ENCODE data around the gene RBM47.

Gene RBM47

DNA sequence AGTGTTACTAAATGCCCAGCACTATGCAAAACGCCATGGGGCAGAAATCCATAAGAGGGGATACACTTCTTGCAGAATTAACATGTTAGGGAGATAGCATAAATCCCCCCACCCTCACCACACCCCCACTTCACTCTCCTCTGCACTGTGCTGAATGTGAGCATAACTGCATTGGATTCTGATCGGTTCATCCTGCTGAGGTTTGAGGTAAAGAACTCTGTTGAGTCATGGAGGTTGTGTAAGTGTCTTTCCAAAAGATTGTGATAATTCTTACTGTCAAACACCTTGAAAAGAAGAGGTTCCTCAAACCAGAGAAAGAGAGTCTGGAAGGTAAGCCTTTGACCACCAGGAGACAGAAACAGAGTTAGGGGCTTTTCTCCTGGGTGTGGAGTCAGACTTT lies 43.6 kb downstream of the RBM47 start:
- DNase-seq: peak; percentile 27

DNA sequence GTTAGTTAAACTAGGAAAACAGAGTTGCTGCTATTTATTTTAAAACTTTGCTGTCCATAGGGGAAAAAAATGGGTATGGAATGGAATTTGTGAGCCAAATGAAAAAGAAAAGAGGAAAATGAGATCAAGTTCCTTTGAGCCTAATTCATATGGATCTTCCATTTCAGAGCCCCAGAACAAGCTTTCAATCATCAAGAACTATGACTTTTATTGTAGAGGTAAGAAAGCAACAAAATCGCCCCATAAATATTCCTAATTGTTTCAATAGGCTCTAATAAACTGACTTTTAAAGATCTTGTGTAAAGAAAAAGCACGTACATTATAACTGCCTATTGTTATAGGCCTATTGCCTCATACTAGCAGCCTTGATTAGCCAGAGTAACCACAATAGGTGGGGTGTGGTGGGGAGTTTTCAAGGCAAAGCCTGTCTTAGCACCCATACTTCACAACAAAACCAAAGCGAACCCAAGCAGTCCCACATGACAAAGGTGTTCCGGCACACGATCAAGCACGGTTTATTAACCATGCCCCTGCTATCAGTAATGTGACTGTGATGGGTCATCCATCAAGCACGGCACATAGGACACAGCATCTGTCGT lies 44.4 kb downstream of the RBM47 start:
- DNase-seq: no peak

DNA sequence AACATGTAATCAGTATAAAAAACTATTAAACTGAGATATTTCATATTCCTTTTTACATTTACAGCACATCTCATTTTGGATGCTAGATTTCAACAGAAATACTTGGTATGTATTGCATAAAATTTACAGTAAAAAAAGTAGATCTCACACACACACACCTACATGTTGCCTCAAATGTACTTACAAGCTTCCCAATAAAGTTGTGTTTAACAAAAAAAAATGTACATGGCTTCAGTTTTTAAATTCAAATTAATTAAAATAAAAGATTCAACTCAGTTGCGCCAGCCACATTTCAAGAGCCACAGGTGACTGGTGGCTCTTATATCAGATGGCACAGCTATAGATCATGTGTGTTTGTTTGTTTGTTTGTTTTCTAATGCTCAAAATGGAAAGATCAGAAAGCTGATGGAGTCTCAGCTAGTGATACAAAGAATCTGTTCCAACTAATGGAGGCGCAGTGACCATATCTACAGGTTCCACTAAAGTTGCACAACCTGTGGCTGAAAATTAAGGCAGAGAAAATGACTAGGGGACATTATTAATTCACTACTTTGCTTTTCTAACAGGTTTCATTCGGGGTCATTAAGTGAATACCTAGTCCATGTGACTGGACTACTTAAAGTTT lies 45.0 kb downstream of the RBM47 start:
- DNase-seq: no peak

DNA sequence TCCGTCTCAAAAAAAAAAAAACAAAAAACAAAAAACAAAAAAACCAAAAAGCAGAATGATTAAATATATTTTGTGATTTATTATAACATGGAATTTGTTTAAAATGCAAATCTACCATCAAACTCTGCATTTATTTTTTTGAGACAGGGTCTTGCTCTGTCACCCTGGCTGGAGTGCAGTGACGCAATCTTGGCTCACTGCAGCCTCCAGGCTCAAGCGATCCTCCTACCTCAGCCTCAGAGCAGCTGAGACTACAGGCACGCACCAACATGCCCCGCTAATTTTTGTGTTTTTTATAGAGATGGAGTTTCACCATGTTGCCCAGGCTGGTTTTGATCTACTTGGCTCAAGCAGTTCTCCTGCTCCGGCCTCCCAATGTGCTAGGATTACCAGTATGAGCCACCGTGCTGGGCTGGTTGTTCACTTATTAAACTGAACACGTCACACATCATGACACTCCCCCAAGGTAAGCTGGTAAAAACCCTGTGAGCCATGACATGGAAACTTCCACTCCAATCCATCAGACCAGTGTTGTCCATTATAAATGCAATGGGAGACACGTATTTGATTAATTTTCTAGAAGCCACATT lies 45.7 kb downstream of the RBM47 start:
- no peak for DNase-seq

DNA sequence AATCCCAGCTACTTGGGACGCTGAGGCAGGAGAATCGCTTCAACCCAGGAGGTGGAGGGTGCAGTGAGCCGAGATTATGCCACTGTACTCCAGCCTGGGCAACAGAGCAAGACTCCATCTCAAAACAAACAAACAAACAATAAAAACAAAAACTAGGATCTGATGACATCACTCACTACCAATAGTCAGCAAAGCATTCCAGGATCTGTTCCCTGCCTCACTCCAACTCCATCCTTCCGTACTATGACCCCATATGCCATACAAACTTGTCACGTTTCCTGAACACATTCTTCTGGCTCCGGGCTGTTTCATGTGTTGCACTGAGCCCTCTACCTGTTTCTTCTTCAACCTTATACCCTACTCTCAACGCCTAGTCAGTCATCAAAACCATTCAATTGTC lies 47.3 kb downstream of the RBM47 start:
- no peak for DNase-seq

DNA sequence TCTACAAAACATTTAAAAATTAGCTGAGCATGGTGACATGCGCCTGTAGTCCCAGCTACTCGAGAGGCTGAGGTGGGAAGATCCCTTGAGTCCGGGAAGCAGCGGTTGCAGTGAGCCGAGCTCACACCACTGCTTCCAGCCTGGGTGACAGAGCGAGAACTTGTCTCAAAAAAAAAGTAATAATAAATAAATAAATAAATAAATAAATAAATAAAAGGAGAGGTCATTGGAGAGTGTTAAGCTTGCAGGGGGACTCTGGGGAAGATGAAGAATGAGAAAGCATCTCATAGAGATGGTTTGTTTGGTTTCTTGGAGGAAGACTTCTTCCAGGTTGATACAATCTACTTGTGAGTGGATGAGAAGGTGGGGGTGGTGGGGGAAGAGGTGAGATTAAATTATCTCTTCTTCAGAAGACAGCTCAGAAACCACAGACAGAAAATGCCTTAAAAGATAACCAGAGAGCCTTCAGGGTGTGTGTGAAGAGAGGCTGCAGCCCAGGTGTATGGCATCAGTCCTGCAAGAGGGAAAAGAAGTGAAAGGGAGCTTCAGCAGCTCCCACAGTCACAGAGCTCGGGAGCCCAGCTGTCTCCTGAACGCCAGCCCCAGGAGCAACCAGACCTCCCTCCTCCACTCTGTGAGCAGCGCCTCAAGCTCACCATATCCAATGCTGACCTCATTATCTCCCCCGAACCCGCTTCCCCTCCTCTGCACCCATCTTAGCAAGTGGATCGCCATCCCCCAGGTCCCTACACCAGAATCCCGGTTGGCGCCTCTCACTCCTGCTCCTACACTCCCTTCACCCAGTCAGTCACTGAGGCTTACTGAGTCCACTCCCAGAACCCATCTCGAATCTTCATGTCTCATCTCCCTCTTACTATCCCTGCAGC lies 48.2 kb downstream of the RBM47 start:
- no peak for DNase-seq

DNA sequence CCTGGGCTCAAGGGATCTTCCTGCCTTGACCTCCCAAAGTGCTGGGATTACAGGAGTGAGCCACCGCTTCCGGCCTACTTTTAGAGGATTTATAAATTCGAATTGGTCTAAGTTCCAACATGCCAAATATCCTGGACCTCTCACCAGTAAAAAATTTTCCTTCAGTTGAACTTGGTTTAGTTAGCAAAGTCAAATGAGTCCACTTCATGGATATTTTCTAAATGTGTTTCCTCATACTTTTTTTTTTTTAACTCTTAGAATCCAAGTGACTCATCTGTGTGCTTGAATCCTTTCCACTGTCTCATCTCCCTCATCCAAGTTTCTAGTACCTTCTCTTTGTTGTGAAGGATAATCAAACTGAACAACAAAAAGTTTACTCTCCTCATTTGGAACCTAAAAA lies 49.7 kb downstream of the RBM47 start:
- peak; percentile 88 for DNase-seq

DNA sequence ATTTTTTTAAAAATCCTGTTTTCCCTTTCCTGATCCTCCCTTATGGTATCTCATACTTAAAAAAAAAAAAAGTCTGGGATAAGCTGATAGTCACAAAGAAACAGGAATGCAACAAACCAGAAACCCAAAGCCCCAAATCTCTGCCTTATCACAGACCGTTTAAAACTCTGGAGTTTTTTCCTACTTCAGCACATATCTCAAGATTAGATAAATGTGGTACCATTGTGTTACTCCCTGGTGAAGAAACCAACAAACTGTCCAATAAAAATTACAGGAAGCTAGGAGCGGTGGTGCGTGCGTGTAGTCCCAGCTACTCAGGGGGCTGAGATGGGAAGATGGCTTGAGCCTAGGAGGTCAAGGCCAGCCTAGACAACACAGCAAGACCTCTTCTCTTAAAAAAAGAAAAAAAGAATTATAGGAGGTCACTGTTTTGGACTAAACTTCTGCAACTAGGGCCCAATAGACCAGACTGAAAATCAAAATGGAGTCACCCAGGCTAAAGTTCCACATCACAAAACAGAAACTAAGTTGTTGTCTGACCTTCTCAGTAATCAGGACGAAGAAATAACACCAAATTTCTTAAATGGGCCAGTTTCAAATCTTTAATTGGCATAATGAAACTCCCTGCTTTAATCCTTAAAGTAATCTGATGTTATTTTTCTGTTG lies 51.9 kb downstream of the RBM47 start:
- no peak for DNase-seq

DNA sequence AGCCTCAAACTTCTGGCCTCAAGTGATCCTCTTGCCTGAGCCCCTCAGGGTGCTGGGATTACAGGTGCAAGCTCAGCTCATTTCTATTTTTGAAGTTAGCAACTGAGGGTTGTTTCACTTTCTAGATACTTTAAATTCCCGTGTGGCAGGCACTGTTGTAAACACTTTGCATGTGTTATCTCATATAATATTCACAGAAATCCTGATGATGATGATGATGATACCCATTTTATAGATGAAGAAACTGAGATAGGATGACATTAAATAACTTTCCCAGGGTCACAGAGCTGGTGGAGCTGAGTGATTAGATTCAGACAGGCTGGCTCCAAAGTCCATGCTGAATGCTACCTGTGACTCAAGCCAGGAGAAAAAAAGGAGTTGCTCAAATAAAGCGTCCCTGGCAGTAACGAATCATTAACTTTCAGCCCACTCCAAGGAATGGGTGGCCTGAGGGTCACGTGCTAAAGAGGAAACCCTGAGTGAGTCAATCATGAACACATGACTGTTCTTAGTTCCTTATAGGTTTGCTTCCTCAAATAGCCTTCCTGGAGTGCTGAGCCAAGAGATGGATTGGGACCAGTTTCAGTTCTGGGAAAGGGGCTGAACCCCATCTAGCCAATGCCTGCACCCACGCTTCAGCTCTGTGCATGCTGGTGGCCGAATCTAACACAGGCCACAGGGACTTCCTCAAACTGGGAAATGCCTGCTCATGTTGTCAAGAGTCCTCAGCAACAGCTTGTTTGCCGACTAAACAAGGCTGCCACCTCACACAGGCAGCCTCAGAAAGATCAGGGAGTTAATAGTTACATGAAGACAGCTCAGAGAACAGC lies 52.8 kb downstream of the RBM47 start:
- DNase-seq: peak; percentile 82

DNA sequence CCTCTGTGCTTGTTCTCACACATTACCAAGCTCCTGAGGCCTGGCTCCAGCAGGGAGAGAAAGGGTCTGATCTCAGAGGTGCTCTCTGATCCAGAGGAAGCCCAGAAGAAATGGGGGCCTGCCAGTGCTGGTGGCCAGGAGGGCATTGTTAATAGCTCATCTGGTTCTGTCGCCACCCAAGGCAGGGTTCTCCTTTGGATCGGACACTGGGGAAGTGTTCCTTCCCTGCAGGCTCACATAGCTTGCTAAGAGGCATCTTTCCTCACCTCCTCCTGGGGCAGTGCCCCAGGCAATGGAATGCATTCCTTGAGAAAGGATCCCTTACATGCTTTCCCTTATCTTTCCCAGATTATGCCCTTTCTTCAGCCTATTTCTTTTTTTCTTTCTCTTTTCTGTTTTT lies 53.8 kb downstream of the RBM47 start:
- no peak for DNase-seq

DNA sequence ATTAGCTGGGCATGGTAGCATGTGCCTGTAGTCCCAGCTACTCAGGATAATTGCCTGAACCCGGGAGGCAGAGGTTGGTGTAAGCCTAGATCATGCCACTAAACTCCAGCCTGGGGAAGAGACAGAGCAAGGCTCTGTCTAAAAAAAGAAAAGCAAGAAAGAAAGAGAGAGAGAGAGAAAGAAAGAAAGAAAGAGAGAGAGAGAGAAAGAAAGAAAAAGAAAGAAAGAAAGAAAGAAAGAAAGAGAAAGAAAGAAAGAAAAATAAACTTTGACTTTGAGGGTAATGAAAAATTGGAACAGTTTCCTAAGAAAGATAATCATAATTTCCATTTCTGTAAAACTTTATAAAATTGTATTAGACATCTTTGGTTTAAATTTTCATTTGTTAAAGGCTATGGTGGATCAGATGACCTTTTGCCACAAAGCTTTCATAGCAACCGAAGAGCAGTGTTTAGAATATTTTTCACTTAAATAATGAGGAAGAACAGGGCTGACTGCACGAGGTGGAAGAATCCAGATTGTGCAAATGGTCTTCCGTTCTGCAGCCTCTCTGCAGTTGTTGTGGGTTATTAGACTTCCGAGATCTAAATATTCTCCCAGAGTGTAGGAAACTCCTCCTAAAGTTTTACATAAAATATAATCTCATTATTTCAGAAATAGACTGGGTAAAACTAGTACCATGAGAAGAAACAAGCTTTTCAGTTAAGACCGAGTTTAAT lies 55.9 kb downstream of the RBM47 start:
- DNase-seq: no peak

DNA sequence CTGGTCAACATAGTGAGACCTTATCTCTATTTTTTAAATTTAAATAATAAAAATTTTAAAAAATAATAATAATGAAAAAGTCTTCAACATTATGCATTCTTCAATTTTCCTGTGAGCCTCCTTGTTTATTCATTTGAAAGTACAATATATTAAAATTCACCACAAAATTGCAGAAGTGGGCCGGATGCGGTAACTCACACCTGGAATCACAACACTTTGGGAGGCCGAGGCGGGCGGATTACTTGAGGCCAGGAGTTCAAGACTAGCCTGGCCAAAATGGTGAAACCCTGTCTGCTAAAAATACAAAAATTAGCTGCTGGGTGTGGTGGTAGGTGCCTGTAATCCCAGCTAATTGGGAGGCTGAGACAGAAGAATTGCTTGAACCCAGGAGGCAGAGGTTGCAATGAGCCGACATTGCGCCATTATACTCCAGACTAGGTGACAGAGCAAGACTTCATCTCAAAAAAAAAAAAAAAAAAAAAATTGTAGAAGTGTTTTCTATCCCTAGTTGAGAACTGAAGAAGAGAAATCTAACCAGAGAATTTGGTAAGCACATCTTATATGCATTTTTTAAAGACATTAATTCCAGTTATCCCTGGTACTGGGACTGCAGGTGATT lies 56.9 kb downstream of the RBM47 start:
- DNase-seq: no peak

DNA sequence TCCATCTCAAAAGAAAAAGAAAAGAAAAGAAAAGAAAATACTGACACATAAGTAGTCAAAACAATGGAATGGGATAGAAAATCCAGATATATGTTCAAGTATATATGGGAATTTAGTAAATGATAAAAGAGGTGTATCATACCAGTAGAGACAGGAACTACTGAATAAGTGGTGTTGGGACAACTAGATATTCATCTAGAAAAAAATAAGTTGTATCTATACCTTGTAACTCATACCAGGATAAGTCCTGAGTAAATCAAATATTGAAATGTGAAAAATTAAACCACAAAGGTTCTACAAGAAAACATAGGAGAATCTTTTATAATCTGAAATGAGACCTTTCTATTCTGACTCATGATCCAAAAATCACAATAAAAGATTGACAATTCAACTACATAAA lies 58.5 kb downstream of the RBM47 start:
- no peak for DNase-seq

DNA sequence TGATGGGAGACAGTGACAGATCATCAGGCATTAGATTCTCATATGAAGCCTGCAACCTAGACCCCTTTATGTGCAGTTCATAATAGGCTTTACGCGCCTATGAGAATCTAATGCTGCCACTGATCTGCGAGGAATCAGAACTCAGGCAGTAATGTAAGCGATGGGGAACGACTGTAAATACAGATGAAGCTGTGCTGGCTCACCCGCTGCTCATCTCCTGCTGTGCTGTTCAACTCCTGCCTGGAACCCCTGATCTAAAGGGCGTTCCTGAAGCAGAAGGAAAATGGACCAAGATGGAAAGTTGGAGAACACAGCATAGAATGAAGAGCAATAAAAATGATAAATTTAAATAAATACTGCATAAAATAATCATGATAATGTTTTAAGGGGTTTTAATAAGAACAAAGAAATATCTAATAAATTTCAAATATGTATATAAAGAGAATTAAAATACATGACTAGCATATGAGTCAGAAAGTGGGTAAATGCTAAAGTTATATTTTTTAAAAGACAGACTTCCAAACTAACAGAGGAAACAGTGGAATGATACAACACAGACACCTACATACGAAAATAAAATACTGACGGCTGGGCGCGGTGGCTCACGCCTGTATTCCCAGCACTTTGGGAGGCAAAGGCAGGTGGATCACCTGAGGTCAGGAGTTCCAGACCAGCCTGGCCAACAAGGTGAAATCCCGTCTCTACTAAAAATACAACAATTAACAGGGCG lies 59.2 kb downstream of the RBM47 start:
- no peak for DNase-seq

DNA sequence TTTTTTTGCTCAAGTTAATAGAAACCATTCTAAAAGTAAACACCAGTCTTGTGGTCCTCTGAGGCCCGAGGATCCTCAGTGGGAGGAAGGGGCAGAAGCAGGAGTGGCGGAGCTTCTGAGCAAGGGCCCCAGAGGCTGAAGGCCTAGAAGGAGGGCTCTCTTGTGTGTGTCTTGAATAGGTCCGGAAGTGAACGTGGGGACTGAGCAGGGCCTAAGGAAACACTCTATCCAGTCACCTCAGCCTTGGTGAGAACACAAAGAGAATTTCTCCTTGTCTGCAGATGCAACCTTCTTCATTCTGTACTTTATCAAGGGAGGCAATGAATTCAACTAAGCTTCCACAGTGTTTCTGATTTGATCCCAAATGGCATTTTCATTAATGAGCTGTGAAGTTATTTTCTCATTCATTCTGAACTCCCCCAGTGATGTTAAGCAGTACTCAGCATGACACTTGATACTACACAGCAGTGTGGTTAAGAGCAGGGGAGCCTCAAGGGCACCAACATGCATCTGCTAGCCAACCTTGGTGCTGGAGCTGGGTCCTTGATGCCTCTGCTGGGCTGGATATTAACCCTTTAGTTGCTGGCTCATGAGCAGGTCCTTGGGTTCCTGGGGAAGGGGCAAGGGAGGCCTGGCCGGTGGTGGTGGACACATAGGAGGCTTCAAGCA lies 64.7 kb downstream of the RBM47 start:
- no peak for DNase-seq

DNA sequence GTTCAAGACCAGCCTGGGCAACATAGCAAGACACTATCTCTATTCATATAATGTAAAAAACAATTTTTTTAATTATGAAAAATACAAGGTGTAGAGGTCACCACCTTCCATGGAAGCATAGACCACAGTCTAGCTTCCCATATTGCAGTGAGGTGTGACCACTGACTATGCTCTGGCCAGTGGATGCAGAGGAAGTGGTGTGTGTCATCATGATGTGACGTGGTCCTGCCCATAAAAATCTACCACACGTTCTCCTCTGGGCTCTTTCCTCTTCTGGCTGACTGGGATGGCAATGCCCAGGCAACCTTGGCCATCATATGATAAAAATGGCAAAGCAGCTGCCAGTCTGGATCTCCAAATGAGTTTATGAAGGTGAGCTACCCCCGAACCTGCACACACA lies 65.7 kb downstream of the RBM47 start:
- no peak for DNase-seq

DNA sequence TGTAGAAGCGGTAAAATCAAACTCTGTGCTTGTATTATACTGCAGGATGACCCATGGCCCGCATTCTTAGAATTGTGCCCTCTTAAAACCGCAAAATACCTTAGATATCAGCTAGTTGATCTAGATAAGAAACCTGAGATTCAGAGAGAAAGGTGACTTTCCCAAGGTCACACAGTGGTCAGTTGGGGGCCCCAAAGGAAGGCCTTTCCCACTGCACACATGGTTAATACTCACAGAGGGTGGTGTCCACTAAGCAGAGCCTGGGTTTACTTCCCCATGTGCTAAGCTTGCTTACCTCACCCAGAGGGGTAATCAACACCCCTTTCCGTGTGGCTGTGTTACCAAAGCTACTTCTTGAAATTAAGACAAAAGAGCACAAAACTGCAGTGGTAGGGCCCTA lies 66.3 kb downstream of the RBM47 start:
- no peak for DNase-seq

DNA sequence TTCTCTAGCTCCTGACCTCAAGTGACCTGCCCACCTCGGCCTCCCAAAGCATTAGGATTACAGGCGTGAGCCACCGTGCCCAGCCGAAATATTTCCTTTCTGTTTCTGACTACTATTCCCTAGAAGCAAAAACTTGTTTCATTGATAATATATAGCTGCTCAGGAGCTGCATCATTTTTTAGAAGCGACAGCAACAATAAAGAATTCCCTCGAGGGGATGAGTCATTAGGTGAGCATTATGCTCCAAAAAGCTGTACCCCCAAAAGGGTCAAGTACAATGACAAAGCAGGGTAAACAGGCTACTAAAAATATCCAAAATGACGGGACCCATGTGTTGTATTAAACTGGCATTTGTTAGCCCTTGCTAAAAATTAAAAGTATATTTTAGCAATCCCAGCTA lies 67.0 kb downstream of the RBM47 start:
- peak; percentile 54 for DNase-seq

DNA sequence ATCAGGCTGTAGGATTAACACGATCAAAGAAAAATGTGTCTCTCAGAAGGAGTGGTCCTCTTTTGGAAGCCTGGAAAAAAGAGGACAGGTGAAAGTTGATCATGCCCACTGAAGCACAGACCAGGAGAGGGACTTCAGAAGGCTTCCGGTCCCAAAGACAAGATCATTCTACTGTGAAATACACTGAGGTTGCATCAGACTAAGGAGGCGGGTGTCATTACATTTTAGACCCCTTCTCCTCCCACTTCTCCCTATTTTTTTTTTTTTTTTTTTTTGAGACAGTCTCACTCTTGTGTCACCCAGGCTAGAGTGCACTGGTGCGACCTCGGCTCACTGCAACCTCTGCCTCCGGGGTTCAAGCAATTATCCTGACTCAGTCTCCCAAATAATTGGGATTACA lies 67.5 kb downstream of the RBM47 start:
- no peak for DNase-seq

All from fibroblast of skin of abdomen (primary cell).